ENCODE results near the gene MAP4K4.

MAP4K4 gene

DNA sequence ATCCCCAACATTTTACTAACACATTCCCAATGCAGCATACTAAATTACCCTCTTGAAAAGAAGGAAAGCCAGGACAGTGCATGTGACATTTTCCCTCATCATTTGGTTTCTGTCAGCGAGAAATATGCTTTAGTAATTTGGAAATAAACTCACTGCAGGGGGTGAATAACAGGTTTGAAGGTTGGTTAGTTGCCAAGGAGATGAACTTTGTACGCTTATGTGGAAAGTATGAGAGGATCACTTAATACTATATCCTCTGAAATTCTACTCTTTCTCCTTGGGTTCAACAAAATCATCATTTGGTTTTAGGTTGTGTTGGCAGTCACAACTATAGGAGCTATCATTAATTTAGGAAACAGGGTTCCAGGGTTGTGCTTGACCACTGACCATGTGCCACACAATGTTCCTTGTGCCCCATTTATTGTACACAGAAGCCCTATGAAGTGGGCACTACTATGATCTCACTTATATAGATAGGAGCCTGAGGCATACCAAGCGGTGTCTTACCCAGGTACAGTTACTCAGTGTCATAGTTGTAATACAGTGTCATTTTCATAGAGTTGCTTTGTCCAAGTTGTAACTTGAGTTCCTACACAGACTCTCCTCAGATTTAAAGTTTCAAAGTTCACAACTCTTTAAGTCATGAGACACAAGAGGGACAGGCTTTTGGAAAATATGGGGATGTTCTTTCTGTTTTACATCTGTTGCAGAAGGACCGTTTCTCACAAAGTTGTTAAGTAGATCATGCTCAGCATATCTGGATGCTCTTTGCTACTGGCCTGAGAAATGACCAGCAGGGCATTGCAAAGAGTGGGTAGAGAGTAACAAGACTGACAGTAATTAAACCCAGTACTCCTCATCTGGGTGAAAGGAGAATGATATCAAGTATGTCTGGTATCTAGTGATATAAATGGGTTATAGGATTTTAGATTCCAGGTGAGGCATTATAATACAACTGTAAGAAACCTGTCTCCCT, 91.8 kb downstream of the MAP4K4 start:
- DNase-seq (ENCODE audit: low read depth in 2 of 2): no peak

- no peak for DNase-seq (ENCODE audit: low read depth in 2 of 2)
Observed at GRCh38 chr2:101790416-101790815, 92.9 kb downstream of the MAP4K4 start.

GRCh38 chr2:101790857-101791256, 93.3 kb downstream of the MAP4K4 start:
- no peak for DNase-seq (ENCODE audit: low read depth in 2 of 2)

- DNase-seq (ENCODE audit: low read depth in 2 of 2): no peak
Observed at GRCh38 chr2:101792208-101792607, 94.7 kb downstream of the MAP4K4 start.

GRCh38 chr2:101793277-101793969, 95.9 kb downstream of the MAP4K4 start:
- no peak for DNase-seq (ENCODE audit: low read depth in 2 of 2)

DNA sequence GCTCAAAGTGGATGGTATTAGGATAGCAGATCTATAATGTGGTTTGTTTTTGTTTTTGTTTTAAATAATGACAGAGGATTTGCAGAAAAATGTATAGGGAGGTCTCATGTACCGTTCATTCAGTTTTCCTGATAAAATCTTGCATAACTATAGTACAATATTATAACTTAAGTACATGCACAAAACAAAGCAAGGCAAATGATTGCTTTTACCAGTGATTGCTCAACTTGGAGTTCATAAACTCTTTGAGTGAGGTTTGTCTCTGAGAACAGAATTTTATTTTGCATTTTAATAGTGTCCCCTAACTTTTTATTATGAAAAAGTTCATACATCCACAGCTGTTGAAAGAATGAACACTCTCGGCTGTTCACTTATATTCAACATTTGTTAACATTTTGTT, 96.6 kb downstream of the MAP4K4 start:
- no peak for DNase-seq (ENCODE audit: low read depth in 2 of 2)

DNA sequence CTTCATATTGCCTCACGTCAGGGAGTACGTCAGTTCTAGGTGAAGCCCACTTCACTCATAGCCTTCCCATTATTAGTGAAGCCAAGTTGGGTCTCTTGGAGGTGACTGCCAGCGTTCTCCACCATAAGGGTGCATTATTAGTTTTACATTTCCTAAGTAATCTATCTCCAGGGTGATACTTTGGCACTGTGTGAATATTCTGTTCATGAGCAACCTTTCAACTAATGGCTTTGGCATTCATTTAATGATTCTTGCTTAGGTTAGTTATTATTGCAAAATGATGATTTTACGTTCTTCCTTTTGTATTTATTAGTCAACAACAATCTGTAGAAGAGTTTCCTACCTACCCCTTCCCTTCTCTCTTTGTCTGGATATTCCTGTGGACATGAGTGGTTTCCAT, 97.5 kb downstream of the MAP4K4 start:
- DNase-seq (ENCODE audit: low read depth in 2 of 2): no peak

GRCh38 chr2:101796825-101797600, 99.5 kb downstream of the MAP4K4 start:
- DNase-seq (ENCODE audit: low read depth in 2 of 2): no peak

- no peak for DNase-seq (ENCODE audit: low read depth in 2 of 2)
Observed at GRCh38 chr2:101801496-101801895, 104.0 kb downstream of the MAP4K4 start.

- DNase-seq (ENCODE audit: low read depth in 2 of 2): no peak
Observed at GRCh38 chr2:101802329-101802728, 104.8 kb downstream of the MAP4K4 start.

GRCh38 chr2:101803128-101803527, 105.6 kb downstream of the MAP4K4 start:
- DNase-seq (ENCODE audit: low read depth in 2 of 2): no peak

GRCh38 chr2:101803945-101804696, 106.6 kb downstream of the MAP4K4 start:
- DNase-seq (ENCODE audit: low read depth in 2 of 2): no peak

DNA sequence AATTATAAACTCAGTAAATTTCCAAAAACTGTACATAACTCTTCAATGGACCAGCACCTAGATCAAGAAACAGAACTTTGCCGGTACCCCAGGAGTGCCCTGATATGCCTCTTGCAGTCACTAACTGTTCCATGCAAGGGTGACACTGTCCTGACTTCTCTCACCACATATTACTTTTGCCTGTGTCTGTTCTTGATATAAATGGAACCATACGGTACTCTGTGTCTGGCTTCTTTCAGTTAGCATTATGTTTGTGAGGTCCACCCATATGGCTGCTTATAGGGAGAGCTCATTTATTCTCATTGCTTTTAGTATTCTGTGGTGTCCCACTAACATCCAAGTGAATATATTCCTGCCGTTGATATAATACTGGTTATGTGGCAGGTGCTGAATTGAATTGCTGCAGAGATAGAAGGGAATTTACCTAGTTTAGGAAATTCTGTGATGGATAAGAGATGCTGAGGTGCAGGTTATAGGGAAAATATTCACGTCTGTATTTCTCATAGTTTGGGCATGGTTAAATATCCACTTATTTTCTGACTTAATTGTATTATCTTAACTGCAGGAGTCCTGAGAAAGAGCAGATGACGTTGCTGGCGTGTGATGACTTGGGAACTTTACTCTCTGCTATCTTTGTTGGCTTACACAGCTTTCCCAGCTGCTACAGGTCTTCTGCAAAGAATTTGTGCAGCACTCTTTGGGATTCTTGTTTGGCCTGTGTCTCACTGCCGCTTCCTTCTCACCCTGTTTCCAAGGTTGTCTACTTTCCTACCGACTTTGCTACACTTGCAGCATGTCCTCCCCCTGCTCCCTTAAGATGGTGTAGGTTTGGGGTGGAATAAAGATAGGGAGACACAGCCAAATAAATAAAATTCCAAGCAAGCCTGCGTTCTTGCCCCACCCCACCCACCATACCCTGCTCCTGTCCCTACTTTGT, 107.9 kb downstream of the MAP4K4 start:
- no peak for DNase-seq (ENCODE audit: low read depth in 2 of 2)

- DNase-seq (ENCODE audit: low read depth in 2 of 2): no peak
Observed at GRCh38 chr2:101806123-101806522, 108.6 kb downstream of the MAP4K4 start.

GRCh38 chr2:101806701-101807100, 109.2 kb downstream of the MAP4K4 start:
- no peak for DNase-seq (ENCODE audit: low read depth in 2 of 2)

DNA sequence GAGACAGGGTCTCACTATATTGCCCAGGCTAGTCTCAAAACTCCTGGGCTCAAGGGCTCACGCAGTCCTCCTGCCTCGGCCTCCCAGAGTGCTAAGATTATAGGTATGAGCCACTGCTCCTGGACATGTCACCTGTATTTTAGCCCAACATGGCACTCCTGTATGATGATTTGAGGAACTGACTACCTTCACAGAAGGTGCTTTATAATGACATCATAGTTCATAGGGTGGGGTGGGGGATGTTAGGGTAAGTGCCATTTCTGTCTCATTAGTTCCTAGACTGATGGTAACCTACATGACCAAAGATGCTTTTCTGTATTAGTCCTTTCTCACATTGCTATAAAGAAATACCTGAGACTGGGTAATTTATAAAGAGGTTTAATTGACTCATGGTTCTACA, 109.7 kb downstream of the MAP4K4 start:
- no peak for DNase-seq (ENCODE audit: low read depth in 2 of 2)

DNA sequence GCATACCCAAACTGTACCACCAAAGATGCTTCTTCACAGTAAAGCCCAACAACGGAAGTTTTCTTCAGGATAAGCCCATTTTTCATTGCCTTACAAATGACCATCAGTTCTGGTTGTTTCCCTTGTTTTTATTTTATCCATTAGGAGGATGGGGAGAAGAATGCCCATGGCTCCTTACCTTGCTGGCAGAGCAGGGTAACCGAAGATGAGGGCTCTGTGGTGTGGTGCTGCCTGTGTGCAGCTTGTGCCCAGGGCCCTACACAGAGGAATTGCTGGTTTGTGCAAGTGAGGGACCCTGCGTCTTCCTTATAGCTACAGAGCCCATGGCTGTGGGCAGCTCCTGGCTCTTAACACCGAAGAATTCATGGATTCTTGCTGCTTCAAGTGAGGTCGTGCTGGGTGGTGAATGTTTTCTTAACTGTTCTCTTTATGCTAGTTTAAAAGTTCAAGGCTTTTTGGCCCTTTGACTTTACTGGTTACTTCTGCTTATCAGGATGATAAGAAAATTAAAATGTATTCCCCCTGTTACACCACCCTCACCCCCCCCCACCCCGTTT, 110.6 kb downstream of the MAP4K4 start:
- no peak for DNase-seq (ENCODE audit: low read depth in 2 of 2)

DNA sequence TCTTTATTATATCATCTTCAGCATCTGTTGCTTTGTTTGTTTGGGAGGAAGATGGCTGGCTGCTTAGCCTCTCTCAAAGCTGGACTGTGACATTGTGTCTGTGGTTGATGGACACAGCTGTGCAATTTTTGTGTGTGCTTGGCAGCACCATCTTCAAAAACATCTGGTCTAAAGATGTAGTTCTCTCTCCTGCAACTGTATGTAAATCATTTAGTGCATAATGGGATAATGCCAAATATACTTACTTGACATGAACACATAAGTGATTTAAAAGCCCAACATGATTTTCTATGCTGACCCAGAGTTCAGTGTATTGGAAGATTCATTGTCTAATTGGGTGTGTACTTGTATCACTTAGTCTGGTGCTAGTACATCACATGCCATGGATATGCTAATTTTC, 112.2 kb downstream of the MAP4K4 start:
- no peak for DNase-seq (ENCODE audit: low read depth in 2 of 2)

GRCh38 chr2:101811226-101812015, 113.9 kb downstream of the MAP4K4 start:
- DNase-seq (ENCODE audit: low read depth in 2 of 2): no peak
